Measurements from ENCODE around the gene USP25.

- TF ChIP-seq, protein P1, sequence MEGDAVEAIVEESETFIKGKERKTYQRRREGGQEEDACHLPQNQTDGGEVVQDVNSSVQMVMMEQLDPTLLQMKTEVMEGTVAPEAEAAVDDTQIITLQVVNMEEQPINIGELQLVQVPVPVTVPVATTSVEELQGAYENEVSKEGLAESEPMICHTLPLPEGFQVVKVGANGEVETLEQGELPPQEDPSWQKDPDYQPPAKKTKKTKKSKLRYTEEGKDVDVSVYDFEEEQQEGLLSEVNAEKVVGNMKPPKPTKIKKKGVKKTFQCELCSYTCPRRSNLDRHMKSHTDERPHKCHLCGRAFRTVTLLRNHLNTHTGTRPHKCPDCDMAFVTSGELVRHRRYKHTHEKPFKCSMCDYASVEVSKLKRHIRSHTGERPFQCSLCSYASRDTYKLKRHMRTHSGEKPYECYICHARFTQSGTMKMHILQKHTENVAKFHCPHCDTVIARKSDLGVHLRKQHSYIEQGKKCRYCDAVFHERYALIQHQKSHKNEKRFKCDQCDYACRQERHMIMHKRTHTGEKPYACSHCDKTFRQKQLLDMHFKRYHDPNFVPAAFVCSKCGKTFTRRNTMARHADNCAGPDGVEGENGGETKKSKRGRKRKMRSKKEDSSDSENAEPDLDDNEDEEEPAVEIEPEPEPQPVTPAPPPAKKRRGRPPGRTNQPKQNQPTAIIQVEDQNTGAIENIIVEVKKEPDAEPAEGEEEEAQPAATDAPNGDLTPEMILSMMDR (IDR thresholded peaks at IDR 0.05 in 4 of 5, conservative IDR thresholded peaks at IDR 0.05 in 1 of 5): no peak
- TF ChIP-seq POLR2A (IDR thresholded peaks at IDR 0.05): no peak
Observed at GRCh38 chr21:15849927-15850326, 120.1 kb downstream of the USP25 start.
